Measurements from ENCODE around the gene PTRHD1.

Gene PTRHD1

DNA sequence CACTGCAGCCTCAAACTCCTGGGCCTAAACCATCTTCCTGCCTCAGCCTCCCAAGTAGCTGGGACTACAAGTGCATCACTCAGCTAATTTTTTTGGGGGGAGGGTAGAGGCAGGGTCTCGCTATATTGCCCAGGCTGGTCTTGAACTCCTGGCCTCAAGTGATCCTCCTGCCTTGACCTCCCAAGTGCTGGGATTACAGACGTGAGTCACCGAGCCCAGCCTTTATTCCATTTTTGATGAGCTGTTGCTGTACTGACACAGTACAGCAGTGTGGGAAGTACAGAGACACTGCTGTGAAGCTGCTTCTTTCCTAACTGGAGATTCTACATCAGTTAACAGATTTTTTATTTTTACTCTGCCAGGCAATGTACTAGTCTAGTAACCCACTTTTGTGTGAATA, 18.8 kb downstream of the PTRHD1 start:
- Histone ChIP-seq H3K4me2 (ENCODE audit: insufficient read depth, low read length) (no peak overlapping the region), H3K4me1 (ENCODE audit: insufficient read depth, low read length) (no peaks in the 10 kb centered on the region), H3K4me3 (ENCODE audit: low read depth in 1 of 2, low read length in 2 of 2) (no peak overlapping the region; a peak in 1 of 4 replicates), H3K9ac (ENCODE audit: low read depth, low read length) (no peak overlapping the region), H3K79me2 (ENCODE audit: insufficient read depth, low read length) (no peaks in the 10 kb centered on the region), H3K36me3 (ENCODE audit: insufficient read depth, low read length) (peaks cover 6% of the 10 kb centered on the region; the same call in 1 of the 2 replicates), H2AFZ (ENCODE audit: low read depth, low read length) (no peak overlapping the region), H4K20me1 (ENCODE audit: insufficient read depth, low read length) (no peaks in the 10 kb centered on the region), H3K27me3 (ENCODE audit: insufficient read depth, low read length, poor library complexity) (no peaks in the 10 kb centered on the region), H3K9me3 (ENCODE audit: insufficient read depth, low read length, severe bottlenecking) (no peaks in the 10 kb centered on the region), H3K27ac (ENCODE audit: low read length) (no peak overlapping the region)
- DNase-seq = no peak
- TF ChIP-seq, protein P1, sequence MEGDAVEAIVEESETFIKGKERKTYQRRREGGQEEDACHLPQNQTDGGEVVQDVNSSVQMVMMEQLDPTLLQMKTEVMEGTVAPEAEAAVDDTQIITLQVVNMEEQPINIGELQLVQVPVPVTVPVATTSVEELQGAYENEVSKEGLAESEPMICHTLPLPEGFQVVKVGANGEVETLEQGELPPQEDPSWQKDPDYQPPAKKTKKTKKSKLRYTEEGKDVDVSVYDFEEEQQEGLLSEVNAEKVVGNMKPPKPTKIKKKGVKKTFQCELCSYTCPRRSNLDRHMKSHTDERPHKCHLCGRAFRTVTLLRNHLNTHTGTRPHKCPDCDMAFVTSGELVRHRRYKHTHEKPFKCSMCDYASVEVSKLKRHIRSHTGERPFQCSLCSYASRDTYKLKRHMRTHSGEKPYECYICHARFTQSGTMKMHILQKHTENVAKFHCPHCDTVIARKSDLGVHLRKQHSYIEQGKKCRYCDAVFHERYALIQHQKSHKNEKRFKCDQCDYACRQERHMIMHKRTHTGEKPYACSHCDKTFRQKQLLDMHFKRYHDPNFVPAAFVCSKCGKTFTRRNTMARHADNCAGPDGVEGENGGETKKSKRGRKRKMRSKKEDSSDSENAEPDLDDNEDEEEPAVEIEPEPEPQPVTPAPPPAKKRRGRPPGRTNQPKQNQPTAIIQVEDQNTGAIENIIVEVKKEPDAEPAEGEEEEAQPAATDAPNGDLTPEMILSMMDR (IDR thresholded peaks at IDR 0.05; ENCODE audit: borderline replicate concordance, extremely low read depth, low read length, poor library complexity, severe bottlenecking) = no peak
- no peak for TF ChIP-seq EZH2 (IDR thresholded peaks at IDR 0.05; ENCODE audit: borderline replicate concordance, low read depth, low read length, severe bottlenecking)
- no peak for ATAC-seq (ENCODE audit: insufficient read depth, low read depth)

DNA sequence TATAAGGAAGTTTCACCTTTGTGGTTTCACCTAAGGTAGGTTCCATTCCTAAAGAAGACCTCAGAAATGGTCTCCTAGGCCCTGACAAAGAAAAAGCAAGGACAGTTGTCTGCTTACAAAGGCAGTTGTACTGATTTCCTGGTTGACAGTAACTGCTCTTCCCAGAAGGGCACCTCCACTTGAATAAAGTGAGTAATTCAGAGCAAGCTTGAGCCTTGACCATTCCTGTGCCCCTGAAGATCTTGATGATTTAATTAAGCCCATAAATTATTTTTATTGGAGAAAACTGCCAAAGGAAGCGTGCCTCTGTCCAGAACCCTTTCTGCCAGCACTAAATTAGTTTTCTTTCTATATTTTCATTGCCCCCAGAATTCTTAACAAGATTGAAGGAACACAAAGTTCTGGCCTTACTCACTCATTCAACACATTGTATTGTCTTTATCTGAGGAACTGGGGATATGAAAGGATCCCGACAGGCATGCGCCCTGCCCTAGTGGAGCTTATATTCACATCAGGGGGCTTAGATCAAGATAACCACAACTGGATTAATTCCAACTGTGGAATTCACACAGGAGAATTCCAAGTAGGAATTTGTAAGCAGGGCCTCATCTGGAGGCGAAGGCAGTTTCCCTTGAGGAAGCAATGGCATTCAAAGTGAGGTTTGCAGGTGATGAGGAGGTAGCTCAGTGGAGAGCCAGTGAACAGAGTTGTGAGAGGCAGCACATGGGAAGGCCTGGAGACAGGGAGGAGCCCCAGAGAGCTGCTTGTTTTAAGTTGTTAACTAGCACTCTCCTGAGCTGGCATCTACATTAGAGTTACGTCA, 21.2 kb downstream of the PTRHD1 start:
- no peak overlapping the region for H3K27ac ChIP-seq (ENCODE audit: low read length)
- DNase-seq = no peak
- no peaks in the 10 kb centered on the region for H3K9me3 ChIP-seq (ENCODE audit: insufficient read depth, low read length, severe bottlenecking)
- no peak overlapping the region for H3K4me2 ChIP-seq (ENCODE audit: insufficient read depth, low read length)
- no peak overlapping the region for H3K4me3 ChIP-seq (ENCODE audit: low read depth in 1 of 2, low read length in 2 of 2)
- no peaks in the 10 kb centered on the region for H3K27me3 ChIP-seq (ENCODE audit: insufficient read depth, low read length, poor library complexity)
- no peaks in the 10 kb centered on the region for H4K20me1 ChIP-seq (ENCODE audit: insufficient read depth, low read length)
- no peak for TF ChIP-seq EZH2 (IDR thresholded peaks at IDR 0.05; ENCODE audit: borderline replicate concordance, low read depth, low read length, severe bottlenecking)
- TF ChIP-seq, protein P1 (IDR thresholded peaks at IDR 0.05; ENCODE audit: borderline replicate concordance, extremely low read depth, low read length, poor library complexity, severe bottlenecking) = no peak
- peaks cover 21% of the 10 kb centered on the region for H3K36me3 ChIP-seq (ENCODE audit: insufficient read depth, low read length)
- no peaks in the 10 kb centered on the region for H3K4me1 ChIP-seq (ENCODE audit: insufficient read depth, low read length)
- no peak for ATAC-seq (ENCODE audit: insufficient read depth, low read depth)
- H3K79me2 ChIP-seq (ENCODE audit: insufficient read depth, low read length) = no peaks in the 10 kb centered on the region
- H3K9ac ChIP-seq (ENCODE audit: low read depth, low read length) = no peak overlapping the region
- no peak overlapping the region for H2AFZ ChIP-seq (ENCODE audit: low read depth, low read length)

DNA sequence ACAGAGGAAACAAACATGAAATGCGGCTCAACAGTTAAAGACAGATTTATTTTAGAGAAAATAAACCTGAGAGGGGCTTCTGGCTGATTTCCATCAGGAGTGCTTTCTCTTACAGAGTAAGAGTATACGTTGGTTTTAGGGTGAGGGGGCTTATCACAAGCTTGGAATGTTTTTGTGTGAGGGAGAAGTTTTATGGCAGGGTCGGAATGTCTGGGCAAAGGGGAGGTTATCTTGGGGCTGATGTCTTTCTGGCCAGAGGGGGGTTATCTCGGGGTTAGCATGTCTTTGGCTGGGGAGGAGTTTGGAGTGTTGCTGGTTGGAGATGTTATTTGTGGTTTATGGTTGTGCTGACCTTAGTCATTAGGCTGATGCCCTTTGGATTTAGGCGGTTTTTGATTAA, 22.1 kb downstream of the PTRHD1 start:
- H2AFZ ChIP-seq (ENCODE audit: low read depth, low read length) = no peak overlapping the region
- no peak for TF ChIP-seq EZH2 (IDR thresholded peaks at IDR 0.05; ENCODE audit: borderline replicate concordance, low read depth, low read length, severe bottlenecking)
- TF ChIP-seq, protein P1 (IDR thresholded peaks at IDR 0.05; ENCODE audit: borderline replicate concordance, extremely low read depth, low read length, poor library complexity, severe bottlenecking) = no peak
- H3K36me3 ChIP-seq (ENCODE audit: insufficient read depth, low read length) = peaks cover 21% of the 10 kb centered on the region
- no peaks in the 10 kb centered on the region for H3K4me1 ChIP-seq (ENCODE audit: insufficient read depth, low read length)
- H3K9me3 ChIP-seq (ENCODE audit: insufficient read depth, low read length, severe bottlenecking) = no peaks in the 10 kb centered on the region
- H3K4me3 ChIP-seq (ENCODE audit: low read depth in 1 of 2, low read length in 2 of 2) = no peak overlapping the region
- H3K9ac ChIP-seq (ENCODE audit: low read depth, low read length) = no peak overlapping the region
- H3K27me3 ChIP-seq (ENCODE audit: insufficient read depth, low read length, poor library complexity) = no peaks in the 10 kb centered on the region
- no peak overlapping the region for H3K27ac ChIP-seq (ENCODE audit: low read length)
- no peak overlapping the region for H3K4me2 ChIP-seq (ENCODE audit: insufficient read depth, low read length)
- ATAC-seq (ENCODE audit: insufficient read depth, low read depth) (no peak), DNase-seq (no peak)
- no peaks in the 10 kb centered on the region for H4K20me1 ChIP-seq (ENCODE audit: insufficient read depth, low read length)
- H3K79me2 ChIP-seq (ENCODE audit: insufficient read depth, low read length) = no peaks in the 10 kb centered on the region

All from DND-41 (cell line).